ENCODE data around the gene HMGA1.

- TF ChIP-seq, protein P1, sequence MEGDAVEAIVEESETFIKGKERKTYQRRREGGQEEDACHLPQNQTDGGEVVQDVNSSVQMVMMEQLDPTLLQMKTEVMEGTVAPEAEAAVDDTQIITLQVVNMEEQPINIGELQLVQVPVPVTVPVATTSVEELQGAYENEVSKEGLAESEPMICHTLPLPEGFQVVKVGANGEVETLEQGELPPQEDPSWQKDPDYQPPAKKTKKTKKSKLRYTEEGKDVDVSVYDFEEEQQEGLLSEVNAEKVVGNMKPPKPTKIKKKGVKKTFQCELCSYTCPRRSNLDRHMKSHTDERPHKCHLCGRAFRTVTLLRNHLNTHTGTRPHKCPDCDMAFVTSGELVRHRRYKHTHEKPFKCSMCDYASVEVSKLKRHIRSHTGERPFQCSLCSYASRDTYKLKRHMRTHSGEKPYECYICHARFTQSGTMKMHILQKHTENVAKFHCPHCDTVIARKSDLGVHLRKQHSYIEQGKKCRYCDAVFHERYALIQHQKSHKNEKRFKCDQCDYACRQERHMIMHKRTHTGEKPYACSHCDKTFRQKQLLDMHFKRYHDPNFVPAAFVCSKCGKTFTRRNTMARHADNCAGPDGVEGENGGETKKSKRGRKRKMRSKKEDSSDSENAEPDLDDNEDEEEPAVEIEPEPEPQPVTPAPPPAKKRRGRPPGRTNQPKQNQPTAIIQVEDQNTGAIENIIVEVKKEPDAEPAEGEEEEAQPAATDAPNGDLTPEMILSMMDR (conservative IDR thresholded peaks at IDR 0.05; ENCODE audit: low read length), result no peak
- no peak for TF ChIP-seq EZH2phosphoT487 (IDR thresholded peaks at IDR 0.05; ENCODE audit: borderline replicate concordance)
These were observed 46.7 kb upstream of the HMGA1 start for GRCh38 chr6:34189806-34190503.

All from Loucy (cell line).